ENCODE data around the gene LRP4.

GRCh38 chr11:46855863-46856262 is 62.5 kb downstream of the LRP4 start:
- TF ChIP-seq CTCF (IDR thresholded peaks at IDR 0.05) (no peak), POLR2A (IDR thresholded peaks at IDR 0.05) (no peak)

Measured in ovary (tissue), 3 donors.